HEK293 (cell line): ENCODE results near the gene ANAPC2.

Source experiments
- CTCF ChIP-seq: fragments of 450-650 bp; formaldehyde crosslinking; IDR thresholded peaks from 2 replicates; pipeline ENCODE4 v1.5.1; 2016; ENCODE audit warnings: missing biosample characterization, missing genetic modification characterization
- INSM2 ChIP-seq: fragments of 450-650 bp; formaldehyde crosslinking; IDR thresholded peaks from 2 replicates; pipeline ENCODE4 v1.5.1; 2016; ENCODE audit warnings: missing biosample characterization, missing genetic modification characterization
- KLF8 ChIP-seq: fragments of 450-650 bp; formaldehyde crosslinking; IDR thresholded peaks from 2 replicates; pipeline ENCODE4 v1.5.1; 2016; ENCODE audit warnings: missing biosample characterization, missing genetic modification characterization
- ZNF174 ChIP-seq: fragments of 450-650 bp; formaldehyde crosslinking; IDR thresholded peaks from 2 replicates; pipeline ENCODE4 v1.5.0; 2017; ENCODE audit warnings: missing biosample characterization, mild to moderate bottlenecking, missing genetic modification characterization

- TF ChIP-seq CTCF (tag by site-specific recombination) (no peak), ZNF174 (tag by site-specific recombination) (no peak), KLF8 (tag by site-specific recombination) (no peak; the same call in 1 of the 2 replicates), INSM2 (tag by site-specific recombination) (no peak)
Observed at GRCh38 chr9:137162505-137163364, 25.6 kb downstream of the ANAPC2 start.
